NCI-H1694 (cell line): ENCODE data around the gene ADA.

ENCODE experiments used
- DNase-seq: peaks from one replicate; lab custom pipeline; 2025; lab: John Stamatoyannopoulos, UW

ADA gene

DNA sequence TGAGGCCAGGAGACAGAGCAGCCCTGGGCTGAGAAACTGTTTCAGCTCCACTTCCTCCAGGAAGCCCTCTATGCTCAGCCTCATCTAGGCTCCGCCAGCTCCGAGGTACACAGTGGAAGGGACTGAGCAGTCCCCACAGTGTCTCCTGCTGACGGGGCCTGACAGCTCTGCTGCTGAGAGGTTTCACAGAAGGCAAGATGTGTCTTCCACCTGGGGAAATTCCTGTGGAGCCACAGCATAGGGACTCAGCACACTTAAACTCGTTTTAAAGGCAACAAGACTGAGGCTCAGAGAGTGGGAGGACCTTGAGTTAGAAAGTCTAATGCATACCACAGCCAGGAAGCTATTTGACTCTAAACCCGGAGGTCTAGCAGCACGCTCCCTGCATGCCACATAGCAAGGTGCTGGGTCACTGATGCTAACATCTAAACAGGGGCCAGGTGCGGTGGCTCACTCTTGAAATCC lies 6.8 kb downstream of the ADA start:
- no peak for DNase-seq

DNA sequence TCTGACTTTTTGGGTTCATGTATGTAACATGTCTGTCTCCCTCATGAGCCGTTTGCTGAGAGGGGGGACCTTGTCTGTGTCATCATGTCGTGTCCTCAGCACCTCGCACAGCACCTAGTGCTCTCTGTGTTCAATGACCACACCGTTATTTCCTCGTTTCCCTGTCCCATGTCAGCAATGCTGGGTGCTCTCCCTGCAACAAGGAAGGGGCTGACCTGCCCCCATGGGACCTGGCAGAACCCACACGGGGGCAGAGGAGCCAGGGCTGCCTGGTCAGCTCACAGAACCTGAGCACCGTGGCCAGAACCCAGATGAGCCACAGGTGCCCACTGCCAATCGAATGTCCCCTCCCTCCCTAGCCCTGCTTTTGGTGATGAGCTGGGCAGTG lies 7.3 kb downstream of the ADA start:
- no peak for DNase-seq

DNA sequence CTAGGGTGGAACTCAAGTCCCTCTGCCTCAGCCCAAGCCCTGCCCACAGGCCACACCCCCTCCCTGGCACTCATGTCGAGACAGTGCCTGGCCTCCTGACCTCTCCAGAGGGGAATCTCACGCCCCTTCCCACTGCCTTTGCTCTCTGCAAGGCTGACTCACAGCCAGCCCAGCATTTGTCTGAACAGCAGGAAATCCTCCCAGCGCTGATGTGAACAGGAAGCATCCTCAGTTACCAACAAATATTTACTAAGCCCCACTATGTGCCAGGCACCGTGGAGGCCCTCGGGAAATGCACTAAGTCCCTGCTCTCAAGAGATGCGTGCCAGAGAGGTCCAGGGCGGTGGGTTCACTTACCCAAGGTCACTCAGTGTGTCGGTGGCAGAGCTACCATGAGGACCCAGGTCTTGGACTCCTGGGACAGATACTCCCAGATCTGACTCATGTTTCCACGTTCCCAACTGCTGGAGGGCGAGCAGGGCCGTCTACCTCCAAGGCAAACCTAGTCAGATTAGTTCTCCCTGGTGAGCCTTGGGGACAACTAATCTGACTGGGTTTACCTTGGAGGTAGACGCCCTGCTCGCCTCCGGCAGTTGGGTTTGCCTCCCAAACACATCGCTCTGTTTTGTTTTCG lies 7.8 kb downstream of the ADA start:
- no peak for DNase-seq

DNA sequence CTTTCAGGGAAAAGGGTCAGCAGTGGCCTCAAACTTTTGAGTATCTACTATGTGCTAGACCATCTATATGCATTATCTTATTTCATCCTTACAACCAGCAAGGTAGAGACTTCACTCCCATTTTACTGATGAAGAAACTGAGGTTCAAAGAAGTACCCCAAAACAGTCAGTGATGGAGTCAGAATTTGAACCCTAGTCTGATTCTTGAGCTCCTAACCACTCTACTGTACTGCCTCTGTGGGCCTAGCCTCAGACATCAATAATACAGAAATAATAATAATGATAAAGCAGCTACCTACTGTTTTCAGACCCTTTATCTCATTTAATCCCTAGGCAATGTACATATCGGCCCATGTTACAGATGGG lies 8.4 kb downstream of the ADA start:
- no peak for DNase-seq

DNA sequence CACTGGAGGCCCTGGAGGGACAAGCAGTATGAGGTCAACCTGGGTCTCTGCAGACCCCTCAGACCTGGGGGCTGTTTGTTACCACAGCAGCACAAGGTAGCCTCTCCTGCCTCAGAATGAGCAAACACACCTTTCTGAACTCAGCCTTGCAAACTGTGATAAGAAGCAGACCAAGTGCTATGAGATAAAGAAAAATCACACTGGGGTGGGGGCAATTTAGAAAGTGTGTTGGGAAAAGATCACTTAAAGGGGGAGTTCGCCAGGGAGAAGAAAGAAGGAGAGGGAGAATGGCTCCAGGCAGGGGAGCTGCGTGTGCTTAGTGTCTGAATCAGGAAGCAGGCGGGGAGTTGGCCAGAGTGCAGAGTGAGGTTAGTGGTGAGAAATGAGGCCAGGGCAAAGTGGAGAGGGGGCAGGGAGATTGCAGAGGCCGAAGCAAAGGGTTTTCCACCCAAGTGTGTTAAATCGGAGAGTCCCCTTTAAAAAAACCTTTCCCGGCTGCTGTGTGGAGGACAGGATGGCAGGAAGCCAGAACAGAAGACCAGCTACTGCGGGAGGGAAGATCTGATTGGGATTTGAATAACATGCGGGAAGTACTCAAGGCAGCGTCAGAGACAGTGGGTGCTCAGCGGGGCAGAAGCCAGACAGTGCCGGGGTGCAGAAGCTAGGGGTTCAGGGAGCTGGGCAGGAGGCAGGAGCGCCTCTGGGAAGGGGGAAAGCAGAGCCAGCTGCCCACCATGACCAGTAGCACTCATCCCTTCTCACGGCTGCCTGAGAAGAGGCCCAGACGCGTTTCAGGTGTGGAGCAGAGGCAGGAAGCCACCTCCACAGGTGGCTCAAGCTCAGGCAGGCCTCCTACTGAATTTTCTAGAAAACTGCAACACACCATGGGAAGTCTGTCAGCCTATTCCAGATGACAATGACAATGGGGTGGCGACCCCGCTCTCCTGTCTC lies 9.0 kb downstream of the ADA start:
- DNase-seq = no peak

DNA sequence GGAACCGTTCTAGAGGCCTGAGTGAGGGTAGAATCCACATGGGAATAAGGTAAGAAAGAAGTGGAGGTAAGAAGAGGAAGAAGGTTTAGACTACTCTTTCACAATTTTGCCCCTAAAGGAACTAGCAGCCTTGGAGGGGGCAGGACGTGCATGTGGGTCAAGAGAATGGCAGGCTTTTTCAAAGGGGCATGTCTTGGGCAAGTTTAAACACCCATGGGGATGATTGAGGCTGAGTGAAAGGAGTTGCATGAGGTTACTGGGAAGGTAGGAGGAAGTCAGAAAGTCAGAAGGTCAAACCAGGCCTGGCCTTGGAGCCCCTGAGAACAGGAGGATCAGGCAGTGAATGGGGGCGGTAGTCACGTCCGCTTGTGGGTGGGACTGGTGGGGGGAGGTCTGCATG lies 10.2 kb downstream of the ADA start:
- no peak for DNase-seq

DNA sequence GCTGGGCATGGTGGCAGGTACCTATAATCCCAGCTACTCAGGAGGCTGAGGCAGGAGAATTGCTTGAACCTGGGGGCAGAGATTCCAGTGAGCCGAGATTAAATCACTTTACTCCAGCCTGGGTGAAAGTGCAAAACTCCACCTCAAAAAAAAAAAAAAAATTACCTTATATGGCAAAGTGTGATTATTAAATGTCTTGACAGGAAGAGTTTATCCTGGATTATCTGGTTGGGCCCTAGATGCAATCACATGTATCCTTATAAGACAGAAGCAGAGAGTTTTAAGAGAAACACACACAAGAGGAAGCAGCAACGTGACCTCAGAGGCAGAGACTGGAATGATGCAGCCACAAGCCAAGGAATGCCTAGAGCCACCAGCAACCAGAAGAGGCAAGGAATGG lies 11.0 kb downstream of the ADA start:
- DNase-seq = no peak

DNA sequence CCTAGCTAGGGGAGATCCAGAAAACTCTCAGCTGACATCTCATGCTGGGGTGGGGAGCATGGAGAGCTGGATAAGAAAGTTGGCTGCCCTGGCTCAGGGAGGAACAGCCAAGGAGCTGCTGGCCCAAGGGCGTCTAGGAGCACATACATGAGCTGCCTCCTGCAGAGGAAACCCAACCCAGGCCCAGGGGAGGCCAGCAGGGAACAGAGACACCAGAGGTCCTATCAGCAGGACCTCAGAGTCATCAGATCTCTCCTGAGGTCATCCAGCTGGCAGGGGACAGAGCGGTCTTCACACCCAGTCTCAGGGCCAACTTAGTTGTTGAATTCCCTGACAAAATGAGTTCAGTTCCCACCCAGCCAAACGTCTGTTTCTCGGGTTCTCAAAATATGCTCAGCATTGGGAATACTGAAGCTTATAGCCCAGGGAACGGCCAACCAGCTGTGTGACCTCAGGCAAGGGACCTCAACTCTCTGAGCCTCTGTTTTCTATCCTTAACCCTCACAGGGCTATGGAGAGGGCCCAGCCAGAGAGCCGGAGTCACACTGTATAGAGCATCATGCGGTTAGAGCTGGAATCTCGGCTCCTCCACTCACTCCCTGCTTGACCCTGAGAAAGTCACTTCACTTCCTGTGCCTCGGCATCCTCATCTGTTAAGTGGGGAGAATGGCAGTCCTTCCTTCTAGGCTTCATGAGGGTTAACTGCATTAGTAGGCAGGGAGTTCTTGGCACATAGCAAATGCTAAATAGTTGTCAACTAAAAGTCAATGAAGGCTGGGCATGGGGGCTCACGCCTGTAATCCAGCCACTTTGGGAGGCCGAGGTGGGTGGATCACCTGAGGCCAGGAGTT lies 13.8 kb downstream of the ADA start:
- DNase-seq = no peak

DNA sequence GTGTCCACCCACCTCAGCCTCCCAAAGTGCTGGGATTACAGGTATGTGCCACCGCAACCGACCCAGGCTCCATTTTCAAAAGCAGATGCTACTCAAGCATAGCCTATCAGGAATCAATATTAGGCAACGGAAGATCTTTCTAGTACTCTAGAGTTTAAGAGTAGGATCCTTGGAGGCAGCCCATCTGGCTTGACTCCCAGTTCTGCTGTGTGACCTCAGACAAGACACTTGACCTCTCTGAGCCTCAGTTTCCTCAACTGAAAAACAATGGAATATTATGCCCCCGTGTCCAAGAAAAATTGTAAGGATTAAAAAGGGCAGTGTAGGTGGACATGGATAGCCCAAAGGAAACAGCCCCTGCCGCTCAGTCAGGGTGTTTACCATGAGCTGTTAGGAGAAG lies 14.5 kb downstream of the ADA start:
- no peak for DNase-seq

DNA sequence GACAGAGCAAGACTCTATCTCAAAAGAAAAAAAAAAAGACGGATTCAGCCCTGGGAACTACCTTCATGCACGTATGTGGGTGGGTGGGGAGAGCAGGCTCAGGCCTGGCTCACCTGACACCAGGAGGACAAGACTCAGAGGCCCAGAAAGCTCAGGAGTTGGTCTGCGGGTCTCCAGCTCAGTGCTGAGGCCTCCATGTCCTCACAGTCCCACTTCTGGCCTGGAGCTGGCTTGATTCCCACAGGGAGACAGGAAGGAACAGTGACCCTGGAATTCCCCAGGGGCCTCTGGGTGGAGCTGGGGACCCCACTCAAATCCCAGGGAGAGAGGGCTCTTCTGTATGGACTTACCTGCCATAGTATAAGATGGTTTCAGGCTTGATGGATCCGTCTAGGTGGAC lies 15.6 kb downstream of the ADA start:
- no peak for DNase-seq

DNA sequence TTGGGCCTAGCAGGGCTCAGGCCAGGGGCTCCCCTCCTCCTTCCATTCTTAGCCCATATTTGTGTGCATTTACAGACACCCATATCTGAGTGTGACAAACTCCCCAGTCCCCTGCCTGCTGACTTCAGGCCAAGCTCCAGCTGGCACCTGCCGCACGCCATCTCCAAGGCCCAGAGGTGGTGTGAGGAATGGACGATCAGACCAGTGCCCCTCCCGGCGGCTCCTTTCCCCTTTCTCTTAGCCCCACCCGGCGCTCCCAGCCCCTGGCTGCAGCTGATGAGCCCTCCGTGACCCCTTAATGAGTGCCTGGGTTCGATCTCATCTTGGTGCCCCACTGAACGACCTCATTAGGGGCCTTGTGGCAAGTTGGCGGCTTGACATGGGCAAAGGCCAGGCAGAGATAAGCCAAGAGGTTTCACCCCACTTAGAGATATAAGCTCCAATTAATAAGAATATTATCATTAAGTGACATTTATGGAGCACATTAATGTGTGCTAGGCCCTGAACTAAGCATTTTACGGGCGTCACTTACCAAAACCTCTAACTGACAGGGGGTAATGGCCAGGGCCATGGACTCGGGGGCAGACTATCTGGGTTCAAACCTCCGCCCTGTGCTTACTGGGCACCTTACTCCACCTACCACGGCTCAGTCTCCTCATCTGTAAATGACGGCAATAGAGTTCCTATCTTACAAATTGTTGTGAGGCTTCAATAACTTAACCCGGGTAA lies 17.5 kb downstream of the ADA start:
- DNase-seq = no peak

DNA sequence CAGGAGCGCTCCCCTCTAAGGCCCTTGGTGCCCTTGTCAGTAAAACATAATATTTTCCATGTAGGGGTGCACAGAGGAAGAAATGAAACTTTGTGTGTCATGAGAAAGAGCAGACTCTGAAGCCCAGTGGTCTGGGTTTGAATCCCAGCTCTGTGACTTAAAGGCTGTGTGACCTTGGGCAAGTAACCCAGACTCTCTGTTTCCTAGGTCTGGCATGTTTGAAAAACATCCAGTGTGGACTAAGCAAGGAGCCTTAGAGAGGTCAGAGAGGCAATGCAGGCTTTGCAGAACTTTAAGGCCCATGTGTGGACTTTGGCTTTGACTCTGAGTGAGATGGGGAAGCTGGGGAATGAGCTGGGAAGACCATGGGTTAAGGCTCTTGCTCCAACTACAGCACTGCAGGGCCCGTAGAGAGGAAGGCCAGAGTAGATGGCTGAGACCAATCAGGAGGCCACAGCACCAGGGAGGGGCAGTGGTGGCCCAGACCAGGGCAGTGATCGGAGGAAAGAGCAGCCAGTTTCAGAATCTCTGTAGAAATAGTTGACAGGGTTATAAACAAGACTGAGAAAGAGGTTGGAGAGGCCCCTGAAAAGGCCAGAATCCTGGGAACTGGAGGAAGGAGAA lies 18.2 kb downstream of the ADA start:
- DNase-seq = no peak

DNA sequence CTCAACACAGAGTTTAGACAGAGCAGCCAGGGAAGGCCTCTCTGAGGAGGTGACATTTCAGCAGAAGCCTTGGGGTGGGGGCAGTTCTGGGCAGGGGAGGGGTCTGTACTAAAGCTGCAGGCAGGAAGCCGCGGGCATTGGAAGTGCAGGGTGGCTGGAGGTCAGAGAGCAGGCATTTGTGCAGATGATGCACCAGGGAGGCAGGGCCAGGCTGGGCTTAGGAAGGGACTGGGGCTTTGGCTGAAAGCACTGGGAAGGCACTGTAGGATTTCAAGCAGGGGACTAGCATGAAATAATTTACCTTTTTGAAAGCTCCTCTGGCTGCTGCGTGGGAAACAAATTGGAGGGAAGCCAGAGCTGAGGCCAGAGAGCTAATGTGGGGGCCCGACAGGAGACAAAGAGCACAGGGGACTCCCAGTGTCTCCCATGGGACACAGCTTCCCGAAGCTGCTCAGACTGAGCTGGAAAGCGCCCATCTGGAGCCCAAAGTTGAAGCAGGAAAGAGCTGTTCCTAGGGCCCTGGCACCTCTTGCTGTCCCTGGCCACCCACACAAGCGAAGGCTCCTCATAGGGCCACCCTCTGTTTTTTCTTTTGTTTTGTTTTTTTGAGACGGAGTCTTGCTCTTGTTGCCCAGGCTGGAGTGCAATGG lies 19.3 kb downstream of the ADA start:
- DNase-seq = peak; percentile 10

DNA sequence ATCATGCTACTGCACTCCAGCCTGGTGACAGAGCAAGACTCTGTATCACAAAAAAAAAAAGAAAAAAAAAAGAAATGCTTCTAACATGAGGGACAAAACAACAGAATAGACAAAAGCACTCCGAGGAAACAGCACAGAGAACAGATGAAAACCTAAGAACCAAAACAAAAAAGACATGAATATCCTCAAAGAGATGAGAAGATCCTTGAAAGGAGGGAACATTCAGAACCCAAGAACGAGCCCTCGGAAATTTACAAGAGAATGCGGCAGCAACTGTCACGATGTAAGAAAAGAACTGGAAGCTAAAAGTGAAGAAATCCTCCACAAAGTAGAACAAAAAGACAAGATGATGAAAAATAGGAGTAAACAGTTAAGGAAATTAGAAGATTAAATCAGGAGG lies 21.2 kb downstream of the ADA start:
- DNase-seq = no peak

DNA sequence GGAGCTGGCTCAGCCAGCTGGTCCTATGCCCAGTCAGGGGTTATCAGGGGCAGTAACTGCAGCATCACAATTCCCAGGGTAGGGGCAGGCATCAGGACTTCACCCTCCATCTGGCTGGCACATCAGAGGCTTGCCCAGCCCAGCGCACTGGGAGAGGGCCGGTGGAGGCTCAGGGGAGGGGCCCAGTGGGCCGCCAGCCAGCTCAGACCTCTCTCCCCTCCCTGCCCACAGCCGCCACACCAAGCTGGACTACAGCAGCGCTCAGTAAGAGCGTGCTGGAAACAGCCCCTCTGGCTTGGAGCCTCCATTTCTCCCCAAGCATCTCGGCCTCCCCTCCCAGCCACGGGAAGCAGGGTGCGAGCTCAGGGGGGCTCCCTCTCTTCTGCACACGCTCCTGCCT lies 22.0 kb downstream of the ADA start:
- DNase-seq = no peak

DNA sequence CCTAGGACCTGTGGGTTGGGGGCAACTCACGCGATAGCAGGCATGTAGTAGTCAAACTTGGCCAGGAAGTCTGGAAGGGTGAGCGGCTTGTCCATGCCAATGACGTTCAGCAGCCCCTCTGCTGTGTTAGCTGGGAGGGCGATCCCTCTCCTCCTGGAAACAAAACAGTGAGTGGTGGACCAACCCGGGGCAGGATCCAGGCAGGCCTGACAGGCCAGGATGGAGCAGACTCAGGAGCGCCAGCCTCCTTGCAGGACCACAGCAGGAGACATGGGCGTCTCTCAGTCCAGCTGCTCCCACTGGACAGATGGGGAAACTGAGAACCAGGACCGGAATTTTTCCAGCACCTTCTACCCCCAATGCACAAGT lies 22.5 kb downstream of the ADA start:
- no peak for DNase-seq

DNA sequence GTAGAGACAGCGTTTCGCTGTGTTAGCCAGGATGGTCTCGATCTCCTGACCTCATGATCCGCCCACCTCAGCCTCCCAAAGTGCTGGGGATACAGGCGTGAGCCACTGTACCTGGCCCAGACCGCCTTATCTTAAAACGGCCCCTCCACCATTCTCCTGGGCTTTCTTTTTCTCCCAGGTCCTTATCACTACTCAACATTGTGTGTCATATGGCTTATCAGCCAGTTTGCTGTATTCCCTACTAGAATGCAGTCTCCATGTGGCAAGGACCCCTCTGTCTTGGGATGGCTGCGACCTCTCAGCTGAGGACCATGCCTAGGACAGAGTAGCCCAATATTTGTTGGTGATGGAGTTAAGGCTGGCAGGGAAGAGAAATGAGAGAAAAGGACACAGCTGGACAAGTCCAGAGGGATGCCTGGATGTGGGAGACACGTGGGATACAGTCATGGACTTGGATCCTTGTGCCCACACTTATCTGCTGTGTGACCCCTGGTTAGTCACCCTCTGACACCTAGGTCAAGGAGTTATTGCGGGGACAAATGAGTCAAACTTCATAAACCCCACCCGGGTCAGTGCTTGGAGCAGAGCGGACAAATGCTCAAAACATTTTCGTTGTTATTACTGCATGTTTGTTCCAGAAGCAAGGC lies 24.0 kb downstream of the ADA start:
- DNase-seq = no peak

DNA sequence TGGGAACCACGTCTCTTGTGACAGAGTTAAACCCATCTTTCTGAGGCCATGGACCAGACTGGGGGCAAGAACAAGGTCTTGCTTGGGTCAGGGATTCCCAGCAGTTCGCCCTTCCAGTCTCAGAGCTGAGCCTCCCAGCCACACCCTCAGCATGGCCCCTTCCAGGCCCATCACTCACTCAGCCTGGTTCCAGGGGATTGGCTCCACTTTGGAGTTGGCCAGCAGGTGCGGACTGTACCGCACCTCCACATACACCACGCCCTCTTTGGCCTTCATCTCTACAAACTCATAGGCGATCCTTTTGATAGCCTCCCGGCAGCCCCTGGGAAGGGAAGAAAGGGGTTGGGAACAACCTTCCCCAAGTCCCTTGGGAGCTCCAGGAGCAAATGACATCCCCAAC lies 25.2 kb downstream of the ADA start:
- no peak for DNase-seq

DNA sequence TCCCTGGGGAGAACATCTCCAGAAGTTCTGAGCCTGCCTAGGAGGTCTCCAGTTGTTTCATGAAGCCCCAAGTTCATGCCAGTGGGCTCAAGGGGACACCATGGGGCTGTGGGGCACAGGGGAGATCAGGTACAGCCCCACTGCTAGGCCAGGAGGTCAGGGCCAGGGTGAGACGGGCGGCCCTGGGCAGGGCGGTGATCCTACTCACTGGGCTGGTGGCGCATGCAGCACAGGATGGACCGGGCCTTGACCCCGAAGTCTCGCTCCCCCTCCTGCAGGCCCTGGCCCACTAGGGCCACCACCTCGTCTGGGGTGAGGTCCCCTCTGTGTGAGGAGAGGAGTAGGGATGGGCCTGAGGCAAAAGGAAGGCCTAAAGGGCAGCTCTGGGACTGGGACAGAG lies 26.1 kb downstream of the ADA start:
- DNase-seq = no peak

DNA sequence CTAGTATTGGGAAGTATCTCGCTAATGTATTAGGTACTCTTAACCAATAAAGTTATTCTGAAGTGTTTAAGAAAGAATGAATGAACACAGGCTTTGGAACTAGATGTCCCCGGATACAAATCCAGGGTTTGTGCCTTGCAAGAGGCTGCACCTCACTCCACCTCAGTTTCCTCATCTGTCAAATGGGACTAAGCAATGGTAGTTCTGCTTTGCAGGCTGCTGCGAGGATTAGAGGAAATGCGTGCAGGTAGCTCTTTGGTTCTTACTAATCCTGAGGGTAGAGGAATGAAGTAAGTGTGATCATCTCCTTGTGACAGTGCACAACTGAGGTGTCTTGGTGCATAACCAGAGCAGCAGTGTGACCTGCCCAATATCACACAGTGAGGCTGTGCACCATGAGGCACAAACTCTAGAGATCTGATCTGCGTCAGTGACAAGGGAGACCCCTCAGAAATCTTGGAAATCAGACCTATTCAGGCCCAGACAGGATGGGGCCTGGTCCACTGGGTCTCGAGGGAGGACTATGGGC lies 26.7 kb downstream of the ADA start:
- DNase-seq = no peak
